ENCODE results near the gene FLNB. TPM values are rescaled to one million over a fixed set of nuclear protein-coding genes. Genes with fewer than 3 reads are reported as not detected.

FLNB gene
- total RNA-seq, 1 experiment from 2014 or later: 83.4 TPM

DNA sequence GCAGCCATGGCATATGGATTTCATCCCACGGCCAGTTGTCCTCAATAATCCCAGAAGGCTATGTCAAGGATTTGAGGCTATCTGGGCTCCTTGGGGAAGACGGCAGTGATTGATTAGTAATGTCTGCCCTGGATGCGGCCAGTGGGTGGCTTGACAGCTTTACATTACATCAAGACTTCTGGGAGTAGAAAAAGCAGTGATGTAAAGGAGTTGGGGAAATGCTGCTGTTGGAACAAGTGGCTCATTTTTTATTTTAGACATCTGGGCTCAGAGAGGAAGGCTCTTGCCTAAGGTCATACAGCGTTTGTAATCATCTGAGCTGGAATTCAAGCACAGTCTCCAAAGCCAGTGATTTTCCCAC lies 94.1 kb downstream of the FLNB start:
- no peaks in the 10 kb centered on the region for H3K4me1 Mint-ChIP-seq
- H3K27ac Mint-ChIP-seq: 0 out of 7 replicates have a peak overlapping the region, but pooled peaks of 1 of the 3 experiments have one; percentile 36
- H3K9ac ChIP-seq (ENCODE audit: extremely low read depth, insufficient read length, low read length): no peak overlapping the region
- H4K5ac ChIP-seq (ENCODE audit: insufficient read length, low read depth, low read length): no peak overlapping the region
- no peak overlapping the region for H2BK12ac ChIP-seq (ENCODE audit: insufficient read length, low read depth, low read length)
- H2BK120ac ChIP-seq (ENCODE audit: low read depth, low read length, poor library complexity, severe bottlenecking): no peak overlapping the region
- no peaks in the 10 kb centered on the region for H3K27me3 ChIP-seq (ENCODE audit: insufficient read depth, low read length)
- WGBS (ENCODE audit: extremely low coverage, insufficient read length, low lambda C conversion rate): no CpG with 5 or more reads among the region's 4 CpGs
- H4K91ac ChIP-seq (ENCODE audit: insufficient read length, low read depth, low read length): no peak overlapping the region
- no peaks in the 10 kb centered on the region for H4K20me1 ChIP-seq (ENCODE audit: control insufficient read depth, insufficient read depth, insufficient read length)
- H2BK5ac ChIP-seq (ENCODE audit: insufficient read length, low read length): no peak overlapping the region
- no peak overlapping the region for H3T11ph ChIP-seq (ENCODE audit: low read length)
- H3K4me3 Mint-ChIP-seq: no peak overlapping the region
- H3K56ac ChIP-seq (ENCODE audit: insufficient read length, low read depth, low read length): no peak overlapping the region
- H3K27ac ChIP-seq (ENCODE audit: insufficient read length, low read depth, low read length): no peak overlapping the region
- H2BK15ac ChIP-seq (ENCODE audit: low read depth, low read length): no peak overlapping the region
- no peaks in the 10 kb centered on the region for H3K79me2 ChIP-seq (ENCODE audit: insufficient read depth, low read length)
- no peaks in the 10 kb centered on the region for H3K9me3 Mint-ChIP-seq
- H3K4me1 ChIP-seq (ENCODE audit: insufficient read depth, low read length): no peaks in the 10 kb centered on the region
- H4K8ac ChIP-seq (replicated peaks; ENCODE audit: insufficient read length, low read depth, low read length): no peak overlapping the region
- no peak overlapping the region for H2BK20ac ChIP-seq (ENCODE audit: low read depth, low read length, poor library complexity, severe bottlenecking)
- TF ChIP-seq, protein P1, sequence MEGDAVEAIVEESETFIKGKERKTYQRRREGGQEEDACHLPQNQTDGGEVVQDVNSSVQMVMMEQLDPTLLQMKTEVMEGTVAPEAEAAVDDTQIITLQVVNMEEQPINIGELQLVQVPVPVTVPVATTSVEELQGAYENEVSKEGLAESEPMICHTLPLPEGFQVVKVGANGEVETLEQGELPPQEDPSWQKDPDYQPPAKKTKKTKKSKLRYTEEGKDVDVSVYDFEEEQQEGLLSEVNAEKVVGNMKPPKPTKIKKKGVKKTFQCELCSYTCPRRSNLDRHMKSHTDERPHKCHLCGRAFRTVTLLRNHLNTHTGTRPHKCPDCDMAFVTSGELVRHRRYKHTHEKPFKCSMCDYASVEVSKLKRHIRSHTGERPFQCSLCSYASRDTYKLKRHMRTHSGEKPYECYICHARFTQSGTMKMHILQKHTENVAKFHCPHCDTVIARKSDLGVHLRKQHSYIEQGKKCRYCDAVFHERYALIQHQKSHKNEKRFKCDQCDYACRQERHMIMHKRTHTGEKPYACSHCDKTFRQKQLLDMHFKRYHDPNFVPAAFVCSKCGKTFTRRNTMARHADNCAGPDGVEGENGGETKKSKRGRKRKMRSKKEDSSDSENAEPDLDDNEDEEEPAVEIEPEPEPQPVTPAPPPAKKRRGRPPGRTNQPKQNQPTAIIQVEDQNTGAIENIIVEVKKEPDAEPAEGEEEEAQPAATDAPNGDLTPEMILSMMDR (conservative IDR thresholded peaks at IDR 0.05): no peak
- no peak for DNase-seq
- H3K14ac ChIP-seq (ENCODE audit: insufficient read depth, low read length): no peak overlapping the region
- no peaks in the 10 kb centered on the region for H3K27me3 Mint-ChIP-seq (ENCODE audit: low read depth)
- no peak overlapping the region for H3K18ac ChIP-seq (ENCODE audit: insufficient read length, low read depth, low read length)
- no peak overlapping the region for H3K4me2 ChIP-seq (ENCODE audit: insufficient read depth, insufficient read length, low read length)
- no peaks in the 10 kb centered on the region for H3K23me2 ChIP-seq (ENCODE audit: insufficient read length, low read depth, low read length, poor library complexity, severe bottlenecking)
- no peaks in the 10 kb centered on the region for H3K9me3 ChIP-seq (ENCODE audit: control insufficient read depth, low read depth, low read length)
- no peak overlapping the region for H3K4ac ChIP-seq (ENCODE audit: low read depth, low read length)
- H3K23ac ChIP-seq (ENCODE audit: insufficient read length, low read depth, low read length): no peak overlapping the region
- no peak overlapping the region for H2AFZ ChIP-seq (ENCODE audit: low read length)
- H3K79me1 ChIP-seq (ENCODE audit: insufficient read depth, low read depth, low read length, poor library complexity, severe bottlenecking): no peaks in the 10 kb centered on the region
- H3K36me3 Mint-ChIP-seq (ENCODE audit: insufficient read depth in 1 of 3, low read depth in 3 of 3): peaks cover 21 to 82% (median 80%) of the 10 kb centered on the region in 3 experiments
- H2AK5ac ChIP-seq (ENCODE audit: insufficient read length, low read length): no peak overlapping the region

Data from H9 (cell line).